NCI-H82 (cell line): Measurements from ENCODE around the gene ASB5.

ENCODE experiments used
- DNase-seq: peaks from one replicate; lab custom pipeline; 2025; lab: John Stamatoyannopoulos, UW

Gene ASB5

GRCh38 chr4:176277162-176277904 is 8.3 kb upstream of the ASB5 start:
- DNase-seq, result peak; percentile 74

DNA sequence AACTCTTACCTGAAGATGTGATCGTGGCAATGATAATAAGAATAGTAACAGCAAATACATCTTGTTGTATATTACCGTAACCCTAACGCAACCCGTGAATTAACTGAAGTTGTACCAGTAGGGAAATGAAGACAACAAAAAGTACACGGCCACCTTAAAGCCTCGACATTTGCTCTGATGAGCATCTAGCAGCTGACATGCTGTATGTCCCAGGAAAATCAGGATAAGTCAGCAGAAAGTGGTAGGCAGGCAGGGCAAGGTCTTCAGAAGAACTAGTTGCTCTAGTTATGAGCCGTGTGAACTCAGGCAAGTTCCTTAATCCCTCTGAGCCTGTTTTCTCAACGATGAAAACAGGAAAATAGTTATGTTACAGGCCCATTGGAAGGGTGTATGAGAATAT is 7.7 kb upstream of the ASB5 start:
- no peak for DNase-seq

- no peak for DNase-seq
These were observed 5.4 kb upstream of the ASB5 start for GRCh38 chr4:176274441-176274840.

- DNase-seq, result no peak
These were observed 4.7 kb upstream of the ASB5 start for GRCh38 chr4:176273736-176274135.

- DNase-seq, result no peak
These were observed 3.8 kb upstream of the ASB5 start for GRCh38 chr4:176272799-176273198.

GRCh38 chr4:176271749-176272148 is 2.7 kb upstream of the ASB5 start:
- DNase-seq, result no peak

DNA sequence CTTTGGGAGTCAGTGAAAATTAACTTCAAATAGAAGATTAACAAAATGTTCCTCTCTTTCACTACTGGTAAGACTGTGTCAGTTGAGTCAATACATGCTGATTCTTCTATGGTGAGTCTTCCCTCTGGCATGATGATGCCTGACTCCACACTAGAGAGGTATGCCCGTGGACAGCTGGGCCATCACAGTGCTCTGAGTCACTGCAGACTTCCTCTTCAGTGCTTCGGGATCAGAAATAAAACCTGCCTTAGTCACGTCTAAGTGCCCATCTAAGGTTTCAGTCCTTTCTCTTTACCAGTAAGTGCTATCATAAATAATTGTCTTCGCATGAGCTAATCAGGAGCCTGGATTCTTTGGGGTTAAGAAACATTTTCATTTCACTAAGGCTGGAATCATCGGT is 1.6 kb upstream of the ASB5 start:
- peak; percentile 4 for DNase-seq

DNA sequence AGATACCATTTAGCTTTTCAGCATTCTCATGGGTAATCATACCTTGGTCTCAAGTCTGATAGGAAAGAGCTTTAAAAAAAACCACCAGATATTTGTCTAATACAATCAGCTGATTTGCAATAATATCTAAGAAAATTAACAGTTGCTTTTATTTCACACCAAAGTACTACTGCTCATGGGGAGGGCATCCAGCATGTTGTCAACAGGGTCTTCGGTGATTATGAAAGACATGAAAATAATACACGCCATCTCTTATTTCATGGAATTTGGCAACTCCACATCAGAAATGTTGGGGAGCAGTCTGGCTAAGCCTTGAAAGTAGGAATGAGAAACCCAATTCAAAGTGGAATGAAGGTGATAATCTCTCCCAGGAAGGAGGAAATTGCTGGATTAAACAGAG is 3.0 kb downstream of the ASB5 start:
- no peak for DNase-seq

DNA sequence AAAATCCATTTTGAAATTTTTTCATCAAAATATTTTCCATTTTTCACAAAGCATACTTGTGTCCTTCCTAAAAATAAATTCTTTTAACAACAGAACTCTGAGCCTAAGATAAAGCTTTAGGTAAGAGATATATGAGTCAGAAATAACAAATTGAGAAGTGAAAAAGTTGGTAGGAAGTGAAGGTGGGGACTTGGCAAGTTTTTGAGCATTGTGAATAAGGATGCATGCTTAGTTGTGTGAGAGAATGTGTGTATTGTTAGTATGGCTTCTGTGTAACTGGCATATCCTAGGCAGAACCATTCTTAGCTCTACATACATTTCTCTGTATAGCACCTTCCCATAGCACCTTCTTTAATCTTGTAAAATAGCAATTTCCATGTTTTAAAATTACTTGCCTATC is 6.8 kb downstream of the ASB5 start:
- DNase-seq, result no peak

DNA sequence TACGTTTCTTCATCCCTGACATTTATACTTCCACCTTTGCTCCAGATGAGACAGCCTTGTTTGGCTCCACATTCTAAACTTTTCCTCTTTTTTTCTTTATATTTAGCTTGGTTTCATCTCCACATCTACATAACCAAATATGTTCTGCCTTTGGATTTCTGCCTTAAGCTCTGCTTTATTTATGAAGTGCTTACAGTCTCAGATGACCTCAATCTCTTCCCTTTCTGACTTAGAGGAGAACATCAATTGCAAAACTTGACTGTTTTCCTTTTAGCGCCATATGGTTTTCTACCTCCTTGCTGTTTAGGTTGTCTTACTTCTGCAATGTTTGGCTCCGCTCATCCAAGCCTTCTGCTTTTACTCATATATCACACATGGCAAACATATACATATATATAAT is 7.5 kb downstream of the ASB5 start:
- no peak for DNase-seq

DNA sequence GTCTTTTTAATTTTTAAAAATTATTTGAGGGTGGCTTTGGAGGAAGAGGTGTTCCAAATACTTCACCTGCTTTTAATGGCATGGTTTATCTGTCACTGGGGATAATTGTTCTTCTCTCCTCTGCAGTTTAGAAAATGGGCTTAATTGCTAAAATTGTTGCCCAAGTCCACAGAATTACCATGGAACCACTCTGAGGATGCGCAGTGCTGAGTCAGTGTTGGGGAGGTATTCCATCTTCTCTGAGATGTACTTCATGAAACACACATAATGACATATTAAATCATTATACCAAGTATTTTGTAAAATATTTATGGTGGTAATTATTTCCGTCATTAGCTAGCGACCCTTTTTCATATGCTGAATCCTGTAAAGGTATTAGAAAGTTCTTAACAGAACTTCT is 8.0 kb downstream of the ASB5 start:
- DNase-seq, result no peak

DNA sequence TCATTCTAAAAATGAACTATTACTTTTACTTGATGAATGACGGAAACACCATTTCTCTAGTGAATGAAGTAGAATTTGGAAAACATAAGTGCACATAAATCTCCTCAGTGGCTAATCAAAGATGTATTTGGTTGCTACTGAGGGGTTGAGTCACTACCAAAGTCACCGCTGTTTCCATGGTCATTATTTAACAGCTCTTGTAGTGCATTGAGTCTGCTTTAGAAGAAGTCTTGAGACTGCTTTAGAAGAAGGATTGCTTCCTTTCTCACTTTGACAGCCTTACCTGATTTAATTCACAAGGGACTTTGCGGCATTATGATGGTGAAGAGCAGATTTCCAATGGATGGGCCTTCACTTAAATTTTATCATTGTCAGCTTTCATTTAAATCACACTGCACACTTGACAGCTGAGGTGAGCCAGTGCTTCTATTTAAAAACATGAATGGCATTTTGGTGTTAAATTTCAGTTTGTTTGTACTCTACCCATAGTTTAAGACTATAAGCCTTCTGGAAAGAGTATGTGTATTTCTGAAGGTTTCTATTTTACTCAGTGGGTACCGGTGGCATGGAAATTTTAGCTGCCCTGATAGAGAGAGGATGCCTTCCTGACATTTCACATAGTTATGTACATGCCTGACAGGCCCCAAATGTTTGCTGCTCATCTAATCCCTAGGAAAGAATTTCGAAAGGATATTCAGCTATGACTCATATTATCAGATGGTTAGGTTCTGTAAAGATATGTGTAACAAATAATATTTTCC is 9.5 kb downstream of the ASB5 start:
- no peak for DNase-seq

- no peak for DNase-seq
These were observed 10.9 kb downstream of the ASB5 start for GRCh38 chr4:176258135-176258534.

DNA sequence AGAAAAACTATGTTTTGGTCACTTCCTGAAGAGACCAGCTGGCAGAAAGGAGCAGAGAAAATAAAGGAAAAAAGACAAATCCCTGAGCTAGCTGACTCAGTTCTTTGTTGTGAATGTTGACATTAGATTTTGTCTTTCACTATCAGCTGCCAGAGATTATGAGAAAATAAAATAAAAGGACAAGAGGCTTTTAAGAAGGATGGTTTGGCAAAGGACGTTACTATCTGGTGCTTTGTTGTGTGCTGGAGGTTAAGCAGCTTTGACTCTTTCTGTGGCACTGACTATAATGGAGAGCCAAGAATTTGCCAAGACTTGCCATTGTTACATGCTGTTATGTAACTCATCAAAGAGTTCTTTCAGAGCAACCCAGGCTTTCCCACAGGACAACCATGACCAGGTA is 12.1 kb downstream of the ASB5 start:
- no peak for DNase-seq

GRCh38 chr4:176242764-176243347 is 26.2 kb downstream of the ASB5 start:
- no peak for DNase-seq

GRCh38 chr4:176241703-176242102 is 27.3 kb downstream of the ASB5 start:
- DNase-seq, result no peak

GRCh38 chr4:176238826-176239225 is 30.2 kb downstream of the ASB5 start:
- DNase-seq, result peak; percentile 41

DNA sequence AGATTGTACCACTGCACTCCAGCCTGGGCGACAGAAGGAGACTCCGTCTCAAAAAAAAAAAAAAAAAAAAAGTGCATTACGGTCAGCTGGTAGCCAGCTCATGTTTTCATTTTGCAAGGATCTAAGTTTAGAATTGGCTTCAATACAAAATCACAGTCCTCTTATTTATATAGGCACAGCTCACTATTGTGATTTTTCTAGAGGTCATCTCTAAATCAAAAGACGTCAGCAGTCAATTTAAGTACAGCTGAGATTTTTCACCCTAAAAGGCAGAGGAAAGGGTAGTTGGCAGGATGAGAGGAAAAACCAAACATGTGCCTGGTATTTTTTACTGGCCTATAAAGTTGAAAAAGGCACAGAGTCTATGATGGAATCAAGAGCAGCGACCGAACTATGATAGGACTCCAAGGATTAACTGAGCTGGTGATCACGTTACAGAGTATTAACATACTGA is 30.8 kb downstream of the ASB5 start:
- DNase-seq, result peak; percentile 59

GRCh38 chr4:176236946-176237345 is 32.1 kb downstream of the ASB5 start:
- DNase-seq, result no peak

DNA sequence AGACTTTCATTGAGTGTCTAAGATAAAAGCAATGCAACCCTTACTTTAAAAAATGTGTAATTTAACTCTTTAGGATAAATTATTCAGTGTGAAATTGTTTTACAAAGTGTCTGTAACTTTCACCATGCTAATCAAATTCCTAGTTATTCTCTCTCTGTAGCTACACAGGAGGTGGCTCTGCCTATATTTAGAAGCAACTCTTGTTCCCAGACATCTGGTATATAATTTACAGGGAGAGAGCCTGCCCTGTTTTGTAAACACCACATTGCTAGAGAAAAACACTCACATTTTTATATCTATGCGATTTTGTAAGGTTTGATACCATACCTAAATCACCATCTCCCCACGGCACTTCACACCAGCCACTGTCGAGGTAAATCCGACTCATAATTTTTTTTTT is 38.2 kb downstream of the ASB5 start:
- DNase-seq, result peak; percentile 27

DNA sequence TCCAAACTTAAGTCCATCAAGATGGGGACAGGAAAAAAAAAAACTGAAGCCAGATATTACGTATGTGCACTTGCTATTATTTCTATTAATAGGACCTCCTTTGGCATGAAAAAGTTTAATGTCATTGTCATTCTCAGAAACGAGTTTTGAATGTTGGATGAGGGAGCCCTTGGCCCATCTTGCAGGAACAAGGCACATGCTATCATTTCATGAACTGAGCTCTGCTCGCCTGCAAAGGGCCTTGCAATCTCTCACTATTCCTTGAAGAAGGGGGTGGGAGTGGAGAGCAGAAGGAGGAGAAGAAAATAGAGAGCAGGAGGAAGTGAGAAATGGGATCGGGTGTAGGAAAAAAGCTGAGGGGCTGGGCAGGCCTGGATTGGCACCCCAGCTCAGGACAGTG is 39.4 kb downstream of the ASB5 start:
- DNase-seq, result no peak

DNA sequence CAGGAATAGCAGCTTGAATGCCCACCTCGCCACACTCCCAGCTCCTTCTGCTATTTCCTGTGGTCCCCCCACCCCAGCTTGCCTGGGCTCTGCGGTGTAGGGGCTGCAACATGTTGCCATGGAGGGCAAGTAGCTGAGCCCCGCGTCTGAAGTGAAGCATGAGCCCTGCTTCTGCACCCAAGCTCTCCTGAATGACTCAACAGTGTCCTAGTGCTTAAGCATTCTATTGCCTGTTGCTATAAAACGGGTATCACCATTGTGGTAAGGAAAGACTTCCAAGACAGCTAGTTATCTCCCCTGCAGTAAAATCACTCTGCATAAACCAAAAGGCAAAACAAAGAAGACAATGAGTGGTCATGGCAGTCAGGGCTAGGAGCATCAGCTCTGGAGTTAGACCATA is 42.3 kb downstream of the ASB5 start:
- DNase-seq, result no peak

- DNase-seq, result peak; percentile 65
These were observed 45.5 kb downstream of the ASB5 start for GRCh38 chr4:176223561-176223960.
